Parathyroid adenoma (tissue), 2 donors: ENCODE measurements around the gene NNT.

Experiments
- H2AFZ ChIP-seq: fragments of 300-600 bp; sonication (generic); one replicate; pipeline ENCODE4 v1.7.0; 2017; ENCODE audit warnings: antibody characterized with exemption, mild to moderate bottlenecking
- H3K27ac ChIP-seq: fragments of 300-600 bp; sonication (generic); one replicate; pipeline ENCODE4 v1.7.0; 2017
- H3K27me3 ChIP-seq: fragments of 300-600 bp; sonication (generic); one replicate; pipeline ENCODE4 v1.7.0; 2017; ENCODE audit warnings: low read length; ENCODE audit not compliant: control insufficient read depth, insufficient read depth
- H3K36me3 ChIP-seq: fragments of 300-600 bp; sonication (generic); one replicate; pipeline ENCODE4 v1.7.0; 2017; ENCODE audit warnings: low read length; ENCODE audit not compliant: control insufficient read depth, insufficient read depth
- H3K4me1 ChIP-seq: fragments of 300-600 bp; sonication (generic); one replicate; pipeline ENCODE4 v1.7.0; 2017; ENCODE audit warnings: control low read depth
- H3K4me2 ChIP-seq: fragments of 300-600 bp; sonication (generic); one replicate; pipeline ENCODE4 v1.7.0; 2017; ENCODE audit warnings: low read length
- H3K4me3 ChIP-seq: fragments of 300-600 bp; sonication (generic); one replicate; pipeline ENCODE4 v1.7.0; 2017; ENCODE audit warnings: low read depth, low read length
- H3K79me2 ChIP-seq: fragments of 300-600 bp; sonication (generic); one replicate; pipeline ENCODE4 v1.7.0; 2017; ENCODE audit warnings: control low read depth
- H3K9ac ChIP-seq: fragments of 300-600 bp; sonication (generic); one replicate; pipeline ENCODE4 v1.7.0; 2017; ENCODE audit warnings: mild to moderate bottlenecking
- H3K9me3 ChIP-seq: fragments of 300-600 bp; sonication (generic); one replicate; pipeline ENCODE4 v1.7.0; 2017; ENCODE audit warnings: low read length; ENCODE audit not compliant: control insufficient read depth
- CTCF ChIP-seq: fragments of 300-600 bp; sonication (generic); IDR thresholded peaks from one replicate; pipeline ENCODE4 v1.7.0; 2017; ENCODE audit warnings: antibody characterized with exemption, mild to moderate bottlenecking
- donor health status: primary hyperparathyroidism.

The NNT gene

GRCh38 chr5:43581398-43581797 is 21.6 kb upstream of the NNT start:
- no peak overlapping the region for H3K27ac ChIP-seq
- H2AFZ ChIP-seq, result no peak overlapping the region
- no peaks in the 10 kb centered on the region for H3K4me1 ChIP-seq
- no peaks in the 10 kb centered on the region for H3K79me2 ChIP-seq
- H3K36me3 ChIP-seq, result no peaks in the 10 kb centered on the region
- no peaks in the 10 kb centered on the region for H3K27me3 ChIP-seq
- H3K4me3 ChIP-seq, result no peak overlapping the region
- no peak for TF ChIP-seq CTCF
- no peaks in the 10 kb centered on the region for H3K9me3 ChIP-seq
- no peak overlapping the region for H3K4me2 ChIP-seq
- H3K9ac ChIP-seq, result no peak overlapping the region

GRCh38 chr5:43582082-43583005 is 20.6 kb upstream of the NNT start:
- Histone ChIP-seq H3K9me3 (no peaks in the 10 kb centered on the region), H3K4me2 (no peak overlapping the region), H3K4me1 (no peaks in the 10 kb centered on the region), H3K27me3 (no peaks in the 10 kb centered on the region), H3K9ac (no peak overlapping the region), H3K79me2 (no peaks in the 10 kb centered on the region), H3K27ac (no peak overlapping the region), H2AFZ (no peak overlapping the region), H3K36me3 (no peaks in the 10 kb centered on the region), H3K4me3 (no peak overlapping the region)
- no peak for TF ChIP-seq CTCF

GRCh38 chr5:43583724-43584123 is 19.3 kb upstream of the NNT start:
- H3K79me2 ChIP-seq, result no peaks in the 10 kb centered on the region
- no peak overlapping the region for H2AFZ ChIP-seq
- no peak overlapping the region for H3K4me3 ChIP-seq
- H3K4me1 ChIP-seq, result no peaks in the 10 kb centered on the region
- H3K27ac ChIP-seq, result no peak overlapping the region
- H3K4me2 ChIP-seq, result no peak overlapping the region
- TF ChIP-seq CTCF, result no peak
- no peak overlapping the region for H3K9ac ChIP-seq
- H3K9me3 ChIP-seq, result no peaks in the 10 kb centered on the region
- no peaks in the 10 kb centered on the region for H3K27me3 ChIP-seq
- H3K36me3 ChIP-seq, result no peaks in the 10 kb centered on the region

GRCh38 chr5:43584166-43584699 is 18.7 kb upstream of the NNT start:
- no peaks in the 10 kb centered on the region for H3K4me1 ChIP-seq
- no peaks in the 10 kb centered on the region for H3K27me3 ChIP-seq
- no peak overlapping the region for H2AFZ ChIP-seq
- H3K9me3 ChIP-seq, result no peaks in the 10 kb centered on the region
- no peak for TF ChIP-seq CTCF
- no peak overlapping the region for H3K4me2 ChIP-seq
- no peaks in the 10 kb centered on the region for H3K36me3 ChIP-seq
- no peaks in the 10 kb centered on the region for H3K79me2 ChIP-seq
- no peak overlapping the region for H3K9ac ChIP-seq
- H3K27ac ChIP-seq, result no peak overlapping the region
- H3K4me3 ChIP-seq, result no peak overlapping the region
